ENCODE results near the gene CHL1.

DNA sequence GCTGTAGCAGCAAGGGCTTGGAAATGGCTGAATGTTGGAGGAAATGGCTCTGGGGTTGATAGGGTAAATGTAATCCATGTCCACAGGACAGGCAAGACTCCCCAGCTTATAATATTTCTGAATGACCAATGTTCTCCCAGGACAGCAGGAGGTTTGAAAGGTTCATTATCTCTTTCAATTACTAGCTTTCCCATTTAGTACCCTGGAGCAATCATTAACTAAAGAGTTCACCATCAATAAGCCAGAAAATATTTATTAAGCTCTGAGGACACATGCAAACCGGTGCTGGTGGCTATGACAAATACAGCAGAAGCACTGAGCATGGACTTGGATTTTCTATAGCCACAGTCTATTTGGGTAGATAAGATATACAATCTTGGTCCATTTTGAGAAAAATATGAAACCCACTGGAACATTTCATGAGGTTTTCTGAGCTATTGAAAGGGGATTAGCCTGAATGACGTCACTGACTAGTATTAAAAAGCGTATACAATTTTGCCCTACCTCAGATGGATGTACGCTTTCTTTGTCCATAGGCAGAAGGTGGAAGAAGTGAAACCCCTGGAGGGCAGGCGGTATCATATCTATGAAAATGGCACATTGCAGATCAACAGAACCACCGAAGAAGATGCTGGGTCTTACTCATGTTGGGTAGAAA lies 166.2 kb downstream of the CHL1 start:
- TF ChIP-seq, protein P1, sequence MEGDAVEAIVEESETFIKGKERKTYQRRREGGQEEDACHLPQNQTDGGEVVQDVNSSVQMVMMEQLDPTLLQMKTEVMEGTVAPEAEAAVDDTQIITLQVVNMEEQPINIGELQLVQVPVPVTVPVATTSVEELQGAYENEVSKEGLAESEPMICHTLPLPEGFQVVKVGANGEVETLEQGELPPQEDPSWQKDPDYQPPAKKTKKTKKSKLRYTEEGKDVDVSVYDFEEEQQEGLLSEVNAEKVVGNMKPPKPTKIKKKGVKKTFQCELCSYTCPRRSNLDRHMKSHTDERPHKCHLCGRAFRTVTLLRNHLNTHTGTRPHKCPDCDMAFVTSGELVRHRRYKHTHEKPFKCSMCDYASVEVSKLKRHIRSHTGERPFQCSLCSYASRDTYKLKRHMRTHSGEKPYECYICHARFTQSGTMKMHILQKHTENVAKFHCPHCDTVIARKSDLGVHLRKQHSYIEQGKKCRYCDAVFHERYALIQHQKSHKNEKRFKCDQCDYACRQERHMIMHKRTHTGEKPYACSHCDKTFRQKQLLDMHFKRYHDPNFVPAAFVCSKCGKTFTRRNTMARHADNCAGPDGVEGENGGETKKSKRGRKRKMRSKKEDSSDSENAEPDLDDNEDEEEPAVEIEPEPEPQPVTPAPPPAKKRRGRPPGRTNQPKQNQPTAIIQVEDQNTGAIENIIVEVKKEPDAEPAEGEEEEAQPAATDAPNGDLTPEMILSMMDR (IDR thresholded peaks at IDR 0.05) = no peak
- no peak for TF ChIP-seq POLR2A (IDR thresholded peaks at IDR 0.05)
- TF ChIP-seq POLR2AphosphoS5 (IDR thresholded peaks at IDR 0.05) = no peak

All from prostate gland (tissue), 2 donors.